22Rv1 (cell line): ENCODE measurements around the gene TXNDC12.

Experiments used
- ZFX ChIP-seq: fragments of 450-650 bp; IDR thresholded peaks from 2 replicates; pipeline ENCODE4 v1.6.1; 2017; ENCODE audit warnings: antibody characterized with exemption, borderline replicate concordance
- TF ChIP-seq, protein P1 (sequence below): fragments of 450-650 bp; IDR thresholded peaks from 2 replicates; pipeline ENCODE4 v1.5.1; 2017; ENCODE audit warnings: mild to moderate bottlenecking

DNA sequence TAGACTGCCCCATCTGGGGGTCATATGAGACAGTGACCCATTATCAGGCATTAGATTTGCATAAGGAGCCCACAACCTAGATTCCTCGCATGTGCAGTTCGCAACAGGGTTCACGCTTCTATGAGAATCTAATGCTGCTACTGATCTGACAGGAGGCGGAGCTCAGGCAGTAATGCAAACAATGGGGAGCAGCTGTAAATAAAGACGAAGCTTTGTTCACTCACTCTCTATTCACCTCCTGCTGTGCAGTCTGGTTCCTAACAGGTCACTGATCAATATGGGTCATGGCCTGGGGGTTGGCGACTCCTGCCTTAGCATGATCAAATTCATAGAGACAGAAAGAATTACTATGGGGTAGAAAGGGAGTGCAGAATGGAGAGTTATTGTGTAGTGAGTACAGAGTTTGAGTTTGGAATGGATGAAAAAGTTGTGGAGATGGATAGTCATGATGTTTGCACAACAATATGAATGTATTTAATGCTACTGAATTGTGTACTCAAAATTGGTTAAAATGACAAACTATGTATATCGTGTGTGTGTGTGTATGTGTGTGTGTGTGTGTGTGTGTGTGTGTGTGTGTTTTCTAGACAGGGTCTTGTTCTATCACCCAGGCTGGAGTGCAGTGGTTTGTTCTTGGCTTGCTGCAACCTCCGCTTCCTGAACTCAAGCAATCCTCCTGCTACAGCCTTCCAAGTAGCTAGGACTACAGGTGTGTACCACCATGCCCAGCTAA is 43.3 kb upstream of the TXNDC12 start:
- TF ChIP-seq, protein P1, sequence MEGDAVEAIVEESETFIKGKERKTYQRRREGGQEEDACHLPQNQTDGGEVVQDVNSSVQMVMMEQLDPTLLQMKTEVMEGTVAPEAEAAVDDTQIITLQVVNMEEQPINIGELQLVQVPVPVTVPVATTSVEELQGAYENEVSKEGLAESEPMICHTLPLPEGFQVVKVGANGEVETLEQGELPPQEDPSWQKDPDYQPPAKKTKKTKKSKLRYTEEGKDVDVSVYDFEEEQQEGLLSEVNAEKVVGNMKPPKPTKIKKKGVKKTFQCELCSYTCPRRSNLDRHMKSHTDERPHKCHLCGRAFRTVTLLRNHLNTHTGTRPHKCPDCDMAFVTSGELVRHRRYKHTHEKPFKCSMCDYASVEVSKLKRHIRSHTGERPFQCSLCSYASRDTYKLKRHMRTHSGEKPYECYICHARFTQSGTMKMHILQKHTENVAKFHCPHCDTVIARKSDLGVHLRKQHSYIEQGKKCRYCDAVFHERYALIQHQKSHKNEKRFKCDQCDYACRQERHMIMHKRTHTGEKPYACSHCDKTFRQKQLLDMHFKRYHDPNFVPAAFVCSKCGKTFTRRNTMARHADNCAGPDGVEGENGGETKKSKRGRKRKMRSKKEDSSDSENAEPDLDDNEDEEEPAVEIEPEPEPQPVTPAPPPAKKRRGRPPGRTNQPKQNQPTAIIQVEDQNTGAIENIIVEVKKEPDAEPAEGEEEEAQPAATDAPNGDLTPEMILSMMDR = no peak
- no peak for TF ChIP-seq ZFX
